Activated effector memory CD4-positive, alpha-beta T cell treated with Interleukin-2 at 50 U/mL for 16 hours (primary cell): ENCODE data around the gene PLK5.

Experiments
- DNase-seq: peaks from one replicate; pipeline ENCODE4 v3.0.0-alpha.2; 2020

The PLK5 gene

GRCh38 chr19:1556390-1557070 is 32.7 kb downstream of the PLK5 start:
- no peak for DNase-seq

DNA sequence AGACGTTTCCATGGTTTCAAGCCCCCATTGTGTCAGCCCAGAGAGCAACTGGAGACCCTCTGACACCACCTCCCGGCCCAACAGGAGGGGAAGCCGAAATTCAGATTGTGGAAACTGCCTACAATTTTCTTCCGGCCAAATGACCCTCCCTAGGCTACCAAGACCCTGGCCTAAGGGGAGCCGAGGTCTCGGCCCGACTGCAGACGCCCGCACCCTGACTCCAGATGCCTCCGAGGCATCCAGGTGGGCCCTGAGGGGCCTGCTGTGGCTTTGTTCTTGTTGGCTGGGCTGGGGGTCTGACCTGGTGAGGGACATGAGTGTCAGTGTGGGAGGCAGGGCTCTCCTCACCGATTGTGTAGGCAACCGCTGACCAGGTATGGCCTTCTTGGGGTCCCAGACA is 34.7 kb downstream of the PLK5 start:
- DNase-seq, result no peak

- DNase-seq, result no peak
These were observed 36.5 kb downstream of the PLK5 start for GRCh38 chr19:1560286-1560882.

- DNase-seq, result no peak
These were observed 37.5 kb downstream of the PLK5 start for GRCh38 chr19:1561236-1561842.

GRCh38 chr19:1563251-1563650 is 39.4 kb downstream of the PLK5 start:
- no peak for DNase-seq

GRCh38 chr19:1566392-1567115 is 42.7 kb downstream of the PLK5 start:
- DNase-seq, result no peak

- DNase-seq, result no peak
These were observed 43.4 kb downstream of the PLK5 start for GRCh38 chr19:1567116-1567847.

GRCh38 chr19:1567848-1568227 is 44.0 kb downstream of the PLK5 start:
- DNase-seq, result no peak

DNA sequence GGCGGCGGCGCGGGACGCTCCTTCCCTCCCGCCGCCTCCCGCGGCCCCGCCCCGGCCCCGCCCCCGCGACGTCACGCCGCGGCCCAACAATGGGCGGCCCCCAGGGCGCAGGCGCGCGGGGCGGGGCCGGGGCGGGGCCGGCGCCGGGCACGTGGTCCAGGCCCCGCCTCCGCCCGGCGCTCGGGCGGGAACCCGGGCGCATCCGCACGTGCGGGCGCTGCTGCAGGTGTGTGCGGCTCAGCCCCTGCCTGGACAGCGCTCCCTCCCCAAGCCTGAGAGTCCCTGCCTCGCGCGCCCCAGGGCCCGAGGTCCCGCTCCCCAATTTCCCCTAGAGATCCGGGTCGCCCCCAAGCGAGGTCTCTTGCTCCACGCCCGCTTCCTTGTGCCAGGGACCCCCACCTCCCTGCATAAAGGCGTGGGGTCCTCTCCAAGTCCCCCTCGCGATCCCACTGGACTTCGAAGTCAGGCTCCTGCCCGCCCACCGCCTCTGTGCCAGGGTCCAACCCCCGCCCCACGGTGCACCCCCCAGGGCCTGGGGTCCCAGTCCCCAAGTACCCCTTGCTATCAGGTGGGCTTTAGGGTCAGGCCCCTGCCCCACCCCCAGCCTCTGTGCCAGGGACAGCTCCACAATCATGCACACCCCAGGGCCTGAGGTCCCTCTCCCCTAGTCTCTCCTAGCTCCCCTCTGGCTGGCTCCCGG is 44.6 kb downstream of the PLK5 start, which contains the start of gene MEX3D:
TSS of gene MEX3D (minus strand) at position 6 of the 700 bp plus-strand sequence. CDS start 267 bp downstream, outside the sequence.
- peak; percentile 73 for DNase-seq

DNA sequence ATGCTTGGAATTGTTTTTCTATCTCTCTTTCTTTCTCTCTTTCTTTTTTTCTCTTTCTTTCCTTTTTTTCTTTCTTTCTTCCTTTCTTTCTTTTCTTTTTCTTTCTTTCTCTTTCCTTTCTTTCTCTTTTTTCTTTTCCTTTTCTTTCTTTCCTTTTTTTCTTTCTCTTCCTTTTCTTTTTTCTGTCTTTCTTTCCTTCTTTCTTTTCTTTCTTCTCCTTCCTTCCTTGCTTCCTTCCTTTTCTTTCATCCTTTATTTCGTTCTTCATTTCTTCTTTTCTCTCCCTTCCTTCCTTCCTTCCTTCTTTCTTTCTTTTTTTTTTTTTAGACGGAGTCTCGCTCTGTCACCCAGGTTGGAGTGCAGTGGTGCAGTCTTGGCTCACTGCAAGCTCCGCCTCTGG is 46.1 kb downstream of the PLK5 start:
- no peak for DNase-seq

DNA sequence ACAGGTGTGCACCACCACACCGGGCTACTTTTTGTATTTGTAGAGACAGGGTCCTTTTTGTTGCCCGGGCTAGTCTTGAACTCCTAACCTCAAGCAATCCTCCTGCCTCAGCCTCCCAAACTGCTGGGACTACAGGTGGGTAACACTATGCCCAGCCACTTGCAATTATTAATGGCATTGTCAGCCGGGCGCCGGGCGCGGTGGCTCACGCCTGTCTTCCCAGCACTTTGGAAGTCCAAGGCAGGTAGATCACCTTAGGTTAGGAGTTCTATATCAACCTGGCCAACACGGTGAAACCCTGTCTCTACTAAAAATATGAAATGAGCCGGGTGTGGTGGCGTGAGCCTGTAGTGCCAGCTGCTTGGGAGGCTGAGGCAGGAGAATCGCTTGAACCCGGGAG is 47.0 kb downstream of the PLK5 start:
- no peak for DNase-seq

DNA sequence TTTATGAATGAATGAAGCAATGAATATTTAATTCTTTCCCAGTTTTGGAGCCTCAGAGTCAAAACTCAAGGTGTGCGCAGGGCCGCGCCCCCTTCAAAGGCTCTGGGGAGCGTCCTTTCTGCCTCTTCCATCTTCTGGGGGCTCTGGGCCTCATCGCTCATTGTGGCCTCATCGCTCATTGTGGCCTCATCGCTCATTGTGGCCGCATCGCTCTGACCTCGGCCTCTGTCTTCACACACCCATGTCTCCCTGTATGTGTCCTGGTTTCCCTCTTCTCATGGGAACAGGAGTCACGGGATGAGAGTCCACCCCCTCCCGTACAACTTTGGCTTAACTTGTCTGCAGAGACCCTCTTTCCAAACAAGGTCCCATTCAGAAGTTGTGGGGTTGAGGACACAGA is 47.5 kb downstream of the PLK5 start:
- no peak for DNase-seq

DNA sequence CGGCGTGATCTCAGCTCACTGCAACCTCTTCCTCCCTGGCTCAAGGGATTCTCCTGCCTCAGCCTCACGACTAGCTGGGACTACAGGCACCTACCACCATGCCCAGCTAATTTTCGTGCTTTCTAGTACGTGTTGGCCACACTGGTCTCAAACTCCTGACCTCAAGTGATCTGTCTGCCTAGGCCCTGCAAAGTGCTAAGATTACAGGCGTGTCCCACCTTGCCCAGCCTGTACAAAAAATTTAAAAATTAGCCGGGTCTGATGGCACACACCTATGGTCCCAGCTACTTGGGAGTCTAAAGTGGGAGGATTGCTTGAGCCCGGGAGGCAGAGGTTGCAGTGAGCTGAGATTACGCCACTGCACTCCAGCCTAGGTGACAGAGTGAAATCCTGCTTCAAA is 48.9 kb downstream of the PLK5 start:
- DNase-seq, result no peak

- no peak for DNase-seq
These were observed 50.7 kb downstream of the PLK5 start for GRCh38 chr19:1574354-1575136.

DNA sequence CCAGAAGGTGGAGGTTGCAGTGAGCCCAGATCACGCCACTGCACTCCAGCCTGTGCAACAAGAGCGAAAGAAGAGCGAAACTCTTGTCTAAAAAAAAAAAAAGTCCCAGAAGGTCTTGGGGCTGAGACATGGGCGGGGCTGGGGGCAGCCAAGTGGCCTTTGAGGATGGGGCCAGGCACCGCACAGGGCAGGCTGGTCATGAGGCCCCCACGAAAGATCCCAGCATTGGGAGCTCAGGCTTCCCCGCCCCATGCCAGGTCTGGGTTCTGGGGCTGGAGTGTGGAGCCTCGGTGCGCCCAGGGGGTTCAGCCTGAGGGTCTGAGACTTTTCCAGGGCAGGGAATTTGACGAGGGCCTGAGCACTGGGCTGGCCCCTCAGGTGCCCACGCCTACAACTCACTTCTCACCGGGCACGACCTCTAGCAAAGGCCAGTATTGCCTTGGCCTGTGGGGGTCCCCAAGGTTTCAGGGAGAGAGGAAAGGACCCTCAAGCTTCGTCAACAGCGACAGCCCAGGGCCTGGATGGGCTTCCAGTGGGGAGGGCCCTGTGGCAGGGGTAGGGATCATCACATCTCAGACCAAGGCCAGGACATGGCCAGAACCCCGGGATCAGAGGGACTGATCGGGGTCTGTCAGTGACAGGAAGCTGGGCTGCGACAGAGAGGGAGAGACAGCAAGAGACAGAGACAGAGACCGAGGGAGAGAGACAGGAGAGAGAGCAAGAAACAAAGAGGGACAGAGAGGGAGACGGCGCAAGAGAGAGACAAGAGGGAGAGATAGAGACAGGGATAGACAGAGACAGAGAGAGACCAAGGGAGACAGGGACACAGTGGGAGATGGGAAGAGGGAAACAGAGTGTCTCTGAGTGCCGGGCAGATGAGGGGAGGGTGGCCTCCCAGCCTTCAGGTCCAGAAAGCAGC is 51.7 kb downstream of the PLK5 start:
- DNase-seq, result no peak

DNA sequence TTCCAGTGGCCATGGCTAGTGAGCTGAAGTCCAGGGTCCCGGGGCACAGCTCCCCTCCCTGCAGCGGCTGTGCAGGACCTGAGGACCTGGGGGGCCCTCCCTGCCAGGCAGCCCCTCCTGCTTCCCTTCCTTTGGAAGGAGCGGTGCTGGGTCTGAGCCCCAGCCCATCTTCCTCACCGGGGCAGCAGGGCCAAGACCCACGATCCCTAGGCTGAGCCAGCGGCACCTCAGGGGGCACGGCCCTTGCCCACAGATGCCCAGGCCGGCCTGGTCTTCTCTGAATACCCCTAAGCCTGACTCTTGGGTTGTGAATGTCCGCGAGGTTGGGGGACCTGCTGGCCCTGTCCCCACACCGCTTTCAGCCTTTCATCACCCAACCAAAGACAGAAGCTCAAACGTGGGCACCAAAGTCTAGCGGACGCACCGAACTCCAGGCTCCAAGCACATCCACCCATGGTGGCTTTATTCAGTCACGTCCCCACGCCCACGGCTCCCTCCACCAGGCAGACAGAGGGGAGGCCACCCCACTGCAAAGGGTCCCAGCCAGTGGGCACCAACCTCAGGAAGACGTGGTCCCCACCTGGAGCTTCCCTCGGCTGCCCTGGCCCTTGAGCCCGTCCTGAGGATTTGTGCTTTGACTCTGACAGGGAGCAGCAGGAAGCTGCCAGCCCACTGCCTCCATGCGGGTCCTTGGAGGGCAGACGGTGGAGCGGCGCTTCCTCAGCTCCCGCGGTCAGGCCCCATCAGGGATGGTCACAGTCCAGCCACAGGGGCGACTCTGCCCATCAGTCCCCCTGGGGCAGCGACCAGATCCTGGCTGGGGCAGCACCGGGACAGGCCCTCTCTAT is 52.6 kb downstream of the PLK5 start:
- DNase-seq, result no peak

DNA sequence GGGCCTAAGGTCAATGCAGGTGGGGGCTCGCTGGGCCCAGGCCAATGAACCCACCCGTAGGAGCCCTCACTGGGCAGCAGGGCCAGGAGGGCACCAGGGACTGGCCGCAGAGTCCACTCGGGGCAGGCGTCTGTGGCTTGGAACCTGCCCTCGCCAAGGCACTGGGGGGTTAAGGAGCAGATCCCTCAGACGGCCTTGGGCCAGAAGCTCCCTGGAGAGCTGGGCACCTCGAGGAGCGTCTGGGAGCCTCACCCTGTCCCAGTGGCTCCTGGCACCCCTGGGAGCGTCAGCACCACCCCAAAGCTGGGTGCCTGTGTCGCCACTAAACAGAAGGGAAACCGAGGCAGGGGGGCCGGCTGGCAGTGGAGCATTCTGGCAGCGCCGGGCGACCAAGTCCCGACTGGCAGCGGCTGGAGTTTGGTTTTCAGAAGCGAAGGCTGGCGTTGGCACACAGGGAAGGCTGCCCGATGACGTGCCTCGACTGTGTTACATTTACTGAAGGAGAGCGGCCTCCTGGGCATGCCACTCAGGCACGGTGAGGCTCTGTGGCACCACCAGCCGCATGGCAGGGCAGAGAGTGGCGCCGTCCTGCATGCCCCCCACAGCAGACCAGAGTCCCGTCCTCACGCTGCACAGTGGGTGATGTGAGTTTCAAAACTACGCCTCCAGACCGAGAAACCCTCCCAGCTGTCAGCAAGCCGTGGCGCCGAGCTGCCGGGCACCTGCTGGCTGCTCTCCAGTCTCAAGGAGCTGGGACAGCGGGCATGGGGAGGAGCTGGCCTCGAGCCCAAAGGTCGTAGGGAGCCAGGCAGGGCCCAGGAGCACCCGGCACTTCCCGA is 53.4 kb downstream of the PLK5 start:
- no peak for DNase-seq

GRCh38 chr19:1577929-1578618 is 54.2 kb downstream of the PLK5 start:
- DNase-seq, result no peak
